ENCODE data around the gene ERBB4. TPM values are rescaled to one million over a fixed set of nuclear protein-coding genes. Genes with fewer than 3 reads are reported as not detected.

ERBB4 gene
- total RNA-seq, 2 experiments from 2014 or later = not detected

- Mint-ChIP-seq H3K27ac (no peak overlapping the region), H3K27me3 (no peaks in the 10 kb centered on the region), H3K4me1 (ENCODE audit: low read depth) (no peaks in the 10 kb centered on the region), H3K9me3 (peaks cover 5% of the 10 kb centered on the region), H3K36me3 (ENCODE audit: low read depth) (no peaks in the 10 kb centered on the region), H3K4me3 (no peak overlapping the region)
- H3K4me3 ChIP-seq (ENCODE audit: low read length) = no peak overlapping the region
- TF ChIP-seq, protein P1, sequence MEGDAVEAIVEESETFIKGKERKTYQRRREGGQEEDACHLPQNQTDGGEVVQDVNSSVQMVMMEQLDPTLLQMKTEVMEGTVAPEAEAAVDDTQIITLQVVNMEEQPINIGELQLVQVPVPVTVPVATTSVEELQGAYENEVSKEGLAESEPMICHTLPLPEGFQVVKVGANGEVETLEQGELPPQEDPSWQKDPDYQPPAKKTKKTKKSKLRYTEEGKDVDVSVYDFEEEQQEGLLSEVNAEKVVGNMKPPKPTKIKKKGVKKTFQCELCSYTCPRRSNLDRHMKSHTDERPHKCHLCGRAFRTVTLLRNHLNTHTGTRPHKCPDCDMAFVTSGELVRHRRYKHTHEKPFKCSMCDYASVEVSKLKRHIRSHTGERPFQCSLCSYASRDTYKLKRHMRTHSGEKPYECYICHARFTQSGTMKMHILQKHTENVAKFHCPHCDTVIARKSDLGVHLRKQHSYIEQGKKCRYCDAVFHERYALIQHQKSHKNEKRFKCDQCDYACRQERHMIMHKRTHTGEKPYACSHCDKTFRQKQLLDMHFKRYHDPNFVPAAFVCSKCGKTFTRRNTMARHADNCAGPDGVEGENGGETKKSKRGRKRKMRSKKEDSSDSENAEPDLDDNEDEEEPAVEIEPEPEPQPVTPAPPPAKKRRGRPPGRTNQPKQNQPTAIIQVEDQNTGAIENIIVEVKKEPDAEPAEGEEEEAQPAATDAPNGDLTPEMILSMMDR (IDR thresholded peaks at IDR 0.05) = no peak
- POLR2A ChIA-PET = no interaction called here
- H3K9me3 ChIP-seq (ENCODE audit: control insufficient read depth in 1 of 2, insufficient read depth in 1 of 2, low read length in 2 of 2) = no peaks in the 10 kb centered on the region
- DNase-seq (no peak), ATAC-seq (ENCODE audit: poor library complexity) (no peak)
- no peaks in the 10 kb centered on the region for H3K27me3 ChIP-seq (ENCODE audit: control insufficient read depth in 1 of 2, insufficient read depth in 2 of 2, low read length in 2 of 2)
- H3K4me1 ChIP-seq (ENCODE audit: insufficient read depth, low read length) = no peaks in the 10 kb centered on the region
- intact Hi-C loops (cut with DNase I, micrococcal nuclease) = no loop called here
- no peak overlapping the region for H3K27ac ChIP-seq (ENCODE audit: low read depth in 1 of 2, low read length in 2 of 2)
- H3K36me3 ChIP-seq (ENCODE audit: insufficient read depth, low read length) = no peaks in the 10 kb centered on the region
- CTCF ChIA-PET = no interaction called here
These were observed 381.6 kb downstream of the ERBB4 start for GRCh38 chr2:212157012-212157411.

- intact Hi-C loops (cut with DNase I, micrococcal nuclease) = no loop called here
These were observed 382.5 kb downstream of the ERBB4 start for GRCh38 chr2:212156088-212156487.

GRCh38 chr2:212154477-212154878 lies 384.1 kb downstream of the ERBB4 start:
- POLR2A ChIA-PET = no interaction called here
- H3K27ac ChIP-seq (ENCODE audit: low read depth in 1 of 2, low read length in 2 of 2) = no peak overlapping the region
- Mint-ChIP-seq H3K4me1 (ENCODE audit: low read depth) (no peaks in the 10 kb centered on the region), H3K36me3 (ENCODE audit: low read depth) (no peaks in the 10 kb centered on the region), H3K9me3 (peaks cover 5% of the 10 kb centered on the region), H3K27me3 (no peaks in the 10 kb centered on the region), H3K4me3 (no peak overlapping the region), H3K27ac (no peak overlapping the region)
- H3K27me3 ChIP-seq (ENCODE audit: control insufficient read depth in 1 of 2, insufficient read depth in 2 of 2, low read length in 2 of 2) = no peaks in the 10 kb centered on the region
- intact Hi-C loops (cut with DNase I, micrococcal nuclease) = no loop called here
- H3K9me3 ChIP-seq (ENCODE audit: control insufficient read depth in 1 of 2, insufficient read depth in 1 of 2, low read length in 2 of 2) = no peaks in the 10 kb centered on the region
- no peaks in the 10 kb centered on the region for H3K36me3 ChIP-seq (ENCODE audit: insufficient read depth, low read length)
- H3K4me1 ChIP-seq (ENCODE audit: insufficient read depth, low read length) = no peaks in the 10 kb centered on the region
- TF ChIP-seq, protein P1 (IDR thresholded peaks at IDR 0.05) = no peak
- ATAC-seq (ENCODE audit: poor library complexity) (no peak), DNase-seq (no peak)
- CTCF ChIA-PET = no interaction called here
- H3K4me3 ChIP-seq (ENCODE audit: low read length) = no peak overlapping the region

More at GRCh38 chr2:212156088-212156487, 382.5 kb downstream of the ERBB4 start:
- Mint-ChIP-seq H3K27me3 (no peaks in the 10 kb centered on the region), H3K4me1 (ENCODE audit: low read depth) (no peaks in the 10 kb centered on the region), H3K27ac (no peak overlapping the region), H3K9me3 (peaks cover 5% of the 10 kb centered on the region), H3K36me3 (ENCODE audit: low read depth) (no peaks in the 10 kb centered on the region), H3K4me3 (no peak overlapping the region)
- TF ChIP-seq, protein P1 (IDR thresholded peaks at IDR 0.05) = no peak
- no peak for ATAC-seq (ENCODE audit: poor library complexity)
- no peak overlapping the region for H3K27ac ChIP-seq (ENCODE audit: low read depth in 1 of 2, low read length in 2 of 2)
- CTCF ChIA-PET = interaction anchor here (0.6 kb wide), 1 partner anchor 742 kb away, joined by 3 read pairs; no protein-coding TSS in a partner anchor
- H3K4me3 ChIP-seq (ENCODE audit: low read length) = no peak overlapping the region
- no peaks in the 10 kb centered on the region for H3K36me3 ChIP-seq (ENCODE audit: insufficient read depth, low read length)
- H3K4me1 ChIP-seq (ENCODE audit: insufficient read depth, low read length) = no peaks in the 10 kb centered on the region
- POLR2A ChIA-PET = no interaction called here
- no peaks in the 10 kb centered on the region for H3K9me3 ChIP-seq (ENCODE audit: control insufficient read depth in 1 of 2, insufficient read depth in 1 of 2, low read length in 2 of 2)
- DNase-seq = no peak
- no peaks in the 10 kb centered on the region for H3K27me3 ChIP-seq (ENCODE audit: control insufficient read depth in 1 of 2, insufficient read depth in 2 of 2, low read length in 2 of 2)

Measured in CD4-positive, alpha-beta T cell (primary cell).